HepG2 (cell line): ENCODE measurements around the gene GNAS. TPM values are rescaled to one million over a fixed set of nuclear protein-coding genes. Genes with fewer than 3 reads are reported as not detected.
A peak's percentile ranks its signal among the peaks of the same experiment; 100 is the strongest.

Experiments used
- AHR ChIP-seq: IDR thresholded peaks from 2 replicates; pipeline ENCODE4 v1.6.1; 2018; ENCODE audit warnings: missing genetic modification reagents, missing compliant biosample characterization
- ATF5 ChIP-seq: sonication (generic); formaldehyde crosslinking; IDR thresholded peaks from 2 replicates; pipeline ENCODE4 v1.4.0; 2020; ENCODE audit warnings: mild to moderate bottlenecking, low read depth, missing genetic modification reagents
- ATF6 ChIP-seq: sonication (generic); formaldehyde crosslinking; conservative IDR thresholded peaks from 2 replicates; pipeline ENCODE4 v1.4.0; 2020; ENCODE audit warnings: missing genetic modification reagents
- CREM ChIP-seq, 2 experiments: sonication (generic) in 1 of 2; formaldehyde crosslinking in 1 of 2; IDR thresholded peaks; 2 replicates each; pipeline versions ENCODE4 v1.4.0 to v1.6.1; 2016 to 2020; ENCODE audit warnings: antibody characterized with exemption in 1 of 2, mild to moderate bottlenecking in 1 of 2, missing genetic modification reagents in 1 of 2
- E2F2 ChIP-seq: sonication (generic); formaldehyde crosslinking; IDR thresholded peaks from 2 replicates; pipeline ENCODE4 v1.4.0; 2020; ENCODE audit warnings: missing genetic modification reagents, borderline replicate concordance
- HDAC6 ChIP-seq: fragments of 200-600 bp; sonication (generic); IDR thresholded peaks from 2 replicates; pipeline ENCODE4 v1.7.0; 2017; ENCODE audit warnings: mild to moderate bottlenecking, antibody characterized with exemption, low read length, low read depth
- MATR3 ChIP-seq: sonication (generic); formaldehyde crosslinking; IDR thresholded peaks from 2 replicates; pipeline ENCODE4 v1.4.0; 2020; ENCODE audit warnings: missing genetic modification reagents
- MXD3 ChIP-seq: IDR thresholded peaks from 2 replicates; pipeline ENCODE4 v1.6.1; 2016; ENCODE audit warnings: mild to moderate bottlenecking, missing biosample characterization, missing genetic modification reagents
- MXI1 ChIP-seq: IDR thresholded peaks from 3 replicates; pipeline ENCODE4 v1.6.1; 2012; ENCODE audit warnings: low read depth, low read length, inconsistent platforms, borderline replicate concordance
- NFKB2 ChIP-seq: sonication (generic); formaldehyde crosslinking; IDR thresholded peaks from 2 replicates; pipeline ENCODE4 v1.4.0; 2020; ENCODE audit warnings: missing genetic modification reagents, borderline replicate concordance
- POLR2A ChIP-seq, 2 experiments: IDR thresholded peaks; 2 replicates each; pipeline ENCODE4 v1.6.1; 2011; ENCODE audit warnings: low read depth in 2 of 2, low read length in 2 of 2, mild to moderate bottlenecking in 1 of 2, moderate library complexity in 1 of 2; ENCODE audit not compliant: insufficient read depth in 1 of 2
- PRDM4 ChIP-seq: sonication (generic); formaldehyde crosslinking; IDR thresholded peaks from 2 replicates; pipeline ENCODE4 v1.9.0; 2021; ENCODE audit warnings: missing genetic modification reagents, borderline replicate concordance
- RARG ChIP-seq: sonication (generic); formaldehyde crosslinking; IDR thresholded peaks from 2 replicates; pipeline ENCODE4 v1.4.0; 2020; ENCODE audit warnings: low read depth, mild to moderate bottlenecking, missing genetic modification reagents
- RBM39 ChIP-seq: fragments of 200-400 bp; formaldehyde crosslinking; IDR thresholded peaks from one replicate; pipeline ENCODE4 v1.6.1; 2018; ENCODE audit warnings: antibody characterized with exemption, mild to moderate bottlenecking, low read depth, low read length; ENCODE audit not compliant: poor library complexity, severe bottlenecking
- SIN3A ChIP-seq: IDR thresholded peaks from 2 replicates; pipeline ENCODE4 v1.6.1; 2011; ENCODE audit warnings: low read depth, mild to moderate bottlenecking, control low read depth, low read length, borderline replicate concordance
- TBL1XR1 ChIP-seq: fragments of 150-350 bp; IDR thresholded peaks from 2 replicates; pipeline ENCODE4 v1.6.1; 2014; ENCODE audit warnings: borderline replicate concordance, low read length; ENCODE audit not compliant: partially characterized antibody
- TOE1 ChIP-seq: sonication (generic); formaldehyde crosslinking; IDR thresholded peaks from 2 replicates; pipeline ENCODE4 v1.4.0; 2020; ENCODE audit warnings: mild to moderate bottlenecking, missing genetic modification reagents
- TSC22D2 ChIP-seq: sonication (generic); formaldehyde crosslinking; IDR thresholded peaks from 2 replicates; pipeline ENCODE4 v1.5.1; 2020; ENCODE audit warnings: missing genetic modification reagents, mild to moderate bottlenecking, borderline replicate concordance
- U2AF1 ChIP-seq: fragments of 200-400 bp; formaldehyde crosslinking; optimal IDR thresholded peaks from 2 replicates; pipeline ENCODE3; 2017; ENCODE audit warnings: mild to moderate bottlenecking, low read depth, low read length
- ZFP36L1 ChIP-seq: sonication (generic); formaldehyde crosslinking; IDR thresholded peaks from 2 replicates; pipeline ENCODE4 v1.8.0; 2022; ENCODE audit warnings: mild to moderate bottlenecking, missing genetic modification reagents, moderate library complexity
- ZFP41 ChIP-seq: sonication (generic); formaldehyde crosslinking; IDR thresholded peaks from 2 replicates; pipeline ENCODE4 v1.4.0; 2020; ENCODE audit warnings: mild to moderate bottlenecking, missing genetic modification reagents, borderline replicate concordance
- ZNF331 ChIP-seq: sonication (generic); formaldehyde crosslinking; IDR thresholded peaks from 2 replicates; pipeline ENCODE4 v1.4.0; 2020; ENCODE audit warnings: missing genetic modification reagents
- ZNF558 ChIP-seq: sonication (generic); formaldehyde crosslinking; IDR thresholded peaks from 2 replicates; pipeline ENCODE4 v1.9.0; 2022; ENCODE audit warnings: mild to moderate bottlenecking, missing genetic modification reagents, borderline replicate concordance
- polyA plus RNA-seq, 8 experiments: library from polyadenylated mRNA; depleted of rRNA in 3 of 8; stranded (reverse) in 7 of 8; unstranded in 1 of 8; fragments of >200 nt; fragmentation: Illumina TruSeq in 4 of 8; extraction: Trizol in 4 of 8; gene quantifications; 2 replicates each; pipeline versions ENCODE4 v1.2.1 to v1.2.3, GENCODE V29; 2011 to 2016; ENCODE audit warnings: low read depth in 4 of 8, missing spikeins in 1 of 8, mixed read lengths in 1 of 8; ENCODE audit not compliant: insufficient read depth in 1 of 8
- total RNA-seq, 5 experiments: library from RNA; depleted of rRNA; stranded (reverse); fragments of >200 nt; fragmentation: Illumina TruSeq; extraction: Trizol; gene quantifications; 2 replicates each; pipeline ENCODE4 v1.2.3, GENCODE V29; 2016; ENCODE audit warnings: low read depth in 1 of 5

GNAS gene
- total and polyA plus RNA-seq, 2 of the 13 experiments (the other 11 are each of a cell fraction or from before 2014, with no cell fraction given) = 407 to 1,008 TPM

- no peak for TF ChIP-seq CREM (IDR thresholded peaks at IDR 0.05)
- TF ChIP-seq CREM (CRISPR knock-in tag; IDR thresholded peaks at IDR 0.05) = no peak
- TF ChIP-seq MATR3 (CRISPR knock-in tag) = no peak
- TF ChIP-seq TBL1XR1 = peak; percentile 40
- no peak for TF ChIP-seq ZNF331 (CRISPR knock-in tag)
- TF ChIP-seq SIN3A = no peak
- no peak for TF ChIP-seq RARG (CRISPR knock-in tag)
- TF ChIP-seq NFKB2 (CRISPR knock-in tag) = no peak
- no peak for TF ChIP-seq E2F2 (CRISPR knock-in tag)
- no peak for TF ChIP-seq RBM39
- no peak for TF ChIP-seq ATF6 (CRISPR knock-in tag)
- TF ChIP-seq ZFP41 (CRISPR knock-in tag) = no peak
- TF ChIP-seq HDAC6 = no peak
- no peak for TF ChIP-seq ATF5
- TF ChIP-seq TOE1 (CRISPR knock-in tag) = no peak
- TF ChIP-seq AHR (CRISPR knock-in tag) = no peak
- no peak for TF ChIP-seq U2AF1
- TF ChIP-seq ZNF558 (CRISPR knock-in tag) = no peak
- TF ChIP-seq POLR2A (IDR thresholded peaks at IDR 0.05; ENCODE audit: insufficient read depth in 1 of 2, low read depth in 2 of 2, low read length in 2 of 2) = no peak
- no peak for TF ChIP-seq PRDM4
- TF ChIP-seq ZFP36L1 (CRISPR knock-in tag) = no peak
- no peak for TF ChIP-seq MXD3 (CRISPR knock-in tag)
- peak; percentile 38; the same call in 1 of the 2 replicates for TF ChIP-seq TSC22D2 (CRISPR knock-in tag)
- no peak for TF ChIP-seq MXI1
Measured at GRCh38 chr20:58870293-58871014, 17.9 kb downstream of the GNAS start (continued).
